Stomach (tissue), 4 donors: ENCODE results near the gene PKLR.

ENCODE experiments used
- POLR2A ChIP-seq, 4 donors: fragments of 450-650 bp; IDR thresholded peaks; one replicate each; pipeline ENCODE4 v1.6.1; 2016; ENCODE audit warnings: antibody characterized with exemption in 4 of 4, control low read depth in 2 of 4, mild to moderate bottlenecking in 1 of 4, moderate library complexity in 1 of 4
- POLR2AphosphoS5 ChIP-seq, 3 donors: sonication (generic); formaldehyde crosslinking; IDR thresholded peaks; one replicate each; pipeline ENCODE4 v1.6.1; 2016; ENCODE audit warnings: antibody characterized with exemption in 3 of 3
- TF ChIP-seq, protein P1 (sequence below), 7 experiments: fragments of 450-650 bp in 4 of 7; fragments of 200-600 bp in 3 of 7; sonication (generic) in 3 of 7; IDR thresholded peaks; one replicate each; pipeline ENCODE4 v1.5.1; 2016 to 2019; ENCODE audit warnings: antibody characterized with exemption in 7 of 7, control low read depth in 2 of 7, mild to moderate bottlenecking in 1 of 7

DNA sequence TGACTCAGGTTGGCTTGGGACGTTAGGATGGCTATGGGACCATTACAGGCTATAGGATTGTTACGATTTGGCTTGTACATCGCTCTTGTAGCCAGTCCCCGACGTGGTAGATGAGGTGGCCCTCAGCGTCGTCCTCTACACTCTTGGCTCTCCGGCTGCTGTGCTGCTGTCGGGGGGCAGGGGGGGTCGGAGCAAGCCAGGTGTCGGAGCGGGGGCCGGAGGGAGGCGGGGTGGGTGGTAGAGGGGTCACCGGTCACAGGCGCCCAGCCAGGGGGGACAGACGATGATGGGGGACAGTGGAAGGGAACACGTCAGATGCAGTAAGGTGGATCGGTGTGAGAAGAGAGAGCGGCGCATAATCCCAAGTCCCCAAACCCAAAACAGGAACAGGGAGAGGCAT lies 32.6 kb downstream of the PKLR start:
- TF ChIP-seq, protein P1, sequence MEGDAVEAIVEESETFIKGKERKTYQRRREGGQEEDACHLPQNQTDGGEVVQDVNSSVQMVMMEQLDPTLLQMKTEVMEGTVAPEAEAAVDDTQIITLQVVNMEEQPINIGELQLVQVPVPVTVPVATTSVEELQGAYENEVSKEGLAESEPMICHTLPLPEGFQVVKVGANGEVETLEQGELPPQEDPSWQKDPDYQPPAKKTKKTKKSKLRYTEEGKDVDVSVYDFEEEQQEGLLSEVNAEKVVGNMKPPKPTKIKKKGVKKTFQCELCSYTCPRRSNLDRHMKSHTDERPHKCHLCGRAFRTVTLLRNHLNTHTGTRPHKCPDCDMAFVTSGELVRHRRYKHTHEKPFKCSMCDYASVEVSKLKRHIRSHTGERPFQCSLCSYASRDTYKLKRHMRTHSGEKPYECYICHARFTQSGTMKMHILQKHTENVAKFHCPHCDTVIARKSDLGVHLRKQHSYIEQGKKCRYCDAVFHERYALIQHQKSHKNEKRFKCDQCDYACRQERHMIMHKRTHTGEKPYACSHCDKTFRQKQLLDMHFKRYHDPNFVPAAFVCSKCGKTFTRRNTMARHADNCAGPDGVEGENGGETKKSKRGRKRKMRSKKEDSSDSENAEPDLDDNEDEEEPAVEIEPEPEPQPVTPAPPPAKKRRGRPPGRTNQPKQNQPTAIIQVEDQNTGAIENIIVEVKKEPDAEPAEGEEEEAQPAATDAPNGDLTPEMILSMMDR (IDR thresholded peaks at IDR 0.05): no peak
- TF ChIP-seq POLR2A (IDR thresholded peaks at IDR 0.05): no peak
- TF ChIP-seq POLR2AphosphoS5 (IDR thresholded peaks at IDR 0.05): no peak
